ENCODE measurements around the gene HRAS.

Gene HRAS

DNA sequence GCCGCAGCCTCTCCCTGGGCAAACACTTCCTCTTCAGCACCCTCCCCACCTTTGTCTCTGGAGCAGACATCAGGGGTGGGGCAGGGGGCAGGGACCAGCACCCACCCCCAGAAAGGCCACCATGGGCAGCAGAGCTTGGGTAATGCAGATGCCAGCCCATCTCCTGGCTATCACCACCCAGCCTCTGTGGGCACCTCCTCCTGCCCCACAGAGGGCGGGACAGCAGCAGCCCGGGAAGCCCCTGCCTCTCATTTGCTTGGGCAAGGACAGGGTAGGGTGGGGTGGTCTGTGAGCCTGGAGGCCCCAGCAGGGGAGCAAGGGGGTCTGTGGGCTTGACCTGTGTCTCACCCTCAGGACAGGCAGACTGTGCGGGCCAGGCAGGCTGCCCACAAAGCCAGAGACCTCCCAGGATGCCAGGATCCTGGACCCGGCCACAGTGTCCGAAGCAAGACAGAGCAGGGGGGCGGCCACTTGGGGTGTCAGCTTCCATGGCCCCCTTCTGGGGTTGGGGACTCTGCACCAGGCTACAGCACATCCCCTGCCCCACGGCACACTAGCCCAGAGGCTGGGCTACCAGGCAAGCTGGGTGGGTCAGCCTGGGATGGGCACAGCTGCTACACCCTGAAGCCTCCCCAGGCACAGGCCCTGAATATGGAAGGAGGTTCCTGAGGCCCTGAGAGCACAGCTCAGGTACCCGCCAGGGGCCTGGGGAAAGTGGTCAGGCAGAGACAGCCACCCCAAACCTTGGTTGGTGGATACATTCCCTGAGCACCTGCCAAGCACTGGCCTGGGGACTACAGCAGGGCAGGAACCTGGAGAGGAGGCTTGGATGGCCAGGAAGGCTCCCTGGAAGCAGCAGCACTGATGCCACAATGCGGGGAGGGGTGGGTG, 32.8 kb downstream of the HRAS start:
- no peak overlapping the region for H3K4me3 ChIP-seq (ENCODE audit: low read length)
- no peak for DNase-seq (ENCODE audit: low read depth, low spot score)

DNA sequence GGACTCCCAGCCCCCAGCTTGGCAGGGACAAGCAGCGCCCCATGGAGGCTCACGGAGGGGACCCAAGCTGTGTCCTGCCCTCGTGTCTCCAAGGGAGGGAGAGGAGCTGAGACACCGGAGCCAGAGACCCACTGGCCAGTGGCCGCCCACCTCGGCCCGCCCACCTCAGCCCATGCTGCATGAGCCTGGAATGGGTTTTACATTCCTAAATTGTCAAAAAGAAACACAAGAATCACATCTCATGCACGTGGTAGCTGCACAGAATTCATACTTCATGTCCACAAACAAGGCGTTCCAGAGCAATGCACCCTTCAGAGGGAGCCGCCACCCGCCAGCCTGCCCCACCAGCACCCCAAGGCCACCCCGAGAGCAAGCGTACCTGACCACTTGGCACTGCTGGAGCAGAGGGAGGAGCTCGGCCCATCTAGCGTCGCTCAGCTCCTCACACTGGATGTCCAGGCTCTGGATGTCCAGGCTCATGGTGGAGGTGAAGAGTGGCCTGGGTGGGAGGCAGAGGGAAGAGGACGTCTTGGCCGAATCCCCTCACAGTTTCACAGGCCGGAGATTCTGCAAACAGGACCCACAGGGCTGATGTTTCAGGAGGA, 33.6 kb downstream of the HRAS start:
- DNase-seq (ENCODE audit: low read depth, low spot score): no peak
- no peak overlapping the region for H3K4me3 ChIP-seq (ENCODE audit: low read length)

DNA sequence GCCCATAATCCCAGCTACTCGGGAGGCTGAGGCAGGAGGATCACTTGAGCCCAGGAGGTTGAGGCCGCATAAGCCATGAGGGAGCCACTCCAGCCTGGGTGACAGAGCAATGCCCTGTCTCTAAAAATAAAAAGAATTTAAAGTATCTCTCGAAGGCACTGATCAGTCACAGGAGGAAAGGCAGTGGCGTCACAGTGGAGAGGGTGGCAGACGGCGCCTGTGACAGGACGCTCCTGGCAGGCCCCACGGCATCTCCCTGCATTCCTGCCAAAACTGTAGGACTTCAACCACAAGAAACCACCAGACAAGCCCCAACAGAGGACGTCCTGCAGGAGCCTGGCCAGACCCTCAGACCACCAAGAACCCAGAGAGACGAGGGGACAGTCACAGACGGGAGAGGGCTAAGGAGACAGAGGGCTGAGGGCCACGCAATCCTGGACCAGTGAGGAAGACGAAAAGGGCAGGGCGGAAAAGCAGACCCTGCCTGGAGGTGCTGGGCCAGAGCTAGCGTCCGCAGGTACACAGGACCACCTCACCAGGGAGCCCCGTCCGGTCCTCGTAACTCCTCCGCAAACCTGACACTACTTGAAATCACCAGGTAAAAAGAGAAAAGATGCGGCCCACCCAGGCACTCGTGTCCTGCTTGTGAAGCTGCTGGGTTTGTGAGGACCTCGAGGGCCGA, 34.2 kb downstream of the HRAS start:
- no peak overlapping the region for H3K4me3 ChIP-seq (ENCODE audit: low read length)
- DNase-seq (ENCODE audit: low read depth, low spot score): no peak

DNA sequence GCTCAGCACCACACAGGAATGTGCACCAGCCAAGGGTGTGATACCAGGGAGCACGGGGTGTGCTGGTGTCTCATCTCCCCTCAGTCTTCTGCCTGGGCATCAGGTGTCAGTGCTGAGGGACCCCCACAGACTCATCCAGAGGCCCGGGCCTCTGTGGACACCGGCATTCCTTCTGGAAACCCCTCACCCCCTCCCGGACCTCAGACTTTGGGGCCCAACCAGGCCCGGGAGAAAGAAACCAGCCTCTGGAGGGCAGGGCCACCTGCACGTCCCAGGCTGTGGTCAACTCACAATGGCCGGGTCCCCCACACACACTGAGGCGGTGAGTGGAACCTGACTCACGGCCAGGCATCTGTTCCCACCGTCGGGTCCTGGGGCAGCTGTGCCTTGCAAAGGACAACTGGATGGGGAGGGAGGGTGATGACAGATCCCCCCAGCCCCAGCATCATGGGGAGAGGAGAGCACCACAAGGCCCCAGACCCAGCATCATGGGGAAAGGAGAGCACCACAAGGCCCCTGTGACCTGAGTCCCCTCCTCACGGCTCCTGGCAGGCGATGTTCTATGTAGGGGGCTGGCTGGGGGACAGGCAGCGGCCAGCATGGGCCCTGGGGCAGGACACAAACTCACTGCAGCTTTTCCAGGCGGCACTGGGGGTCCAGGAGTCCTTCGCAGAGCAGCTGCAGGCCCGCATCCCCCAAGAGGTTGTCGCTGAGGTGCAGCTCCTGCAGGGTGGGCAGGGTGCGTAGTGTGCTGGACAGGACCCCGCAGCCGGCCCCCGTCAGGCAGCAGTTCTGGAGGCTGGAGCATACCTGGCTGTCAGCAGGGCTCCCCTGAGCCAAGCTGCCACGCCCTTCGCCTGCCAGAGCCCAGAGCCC, 35.9 kb downstream of the HRAS start:
- no peak for DNase-seq (ENCODE audit: low read depth, low spot score)
- H3K4me3 ChIP-seq (ENCODE audit: low read length): no peak overlapping the region

DNA sequence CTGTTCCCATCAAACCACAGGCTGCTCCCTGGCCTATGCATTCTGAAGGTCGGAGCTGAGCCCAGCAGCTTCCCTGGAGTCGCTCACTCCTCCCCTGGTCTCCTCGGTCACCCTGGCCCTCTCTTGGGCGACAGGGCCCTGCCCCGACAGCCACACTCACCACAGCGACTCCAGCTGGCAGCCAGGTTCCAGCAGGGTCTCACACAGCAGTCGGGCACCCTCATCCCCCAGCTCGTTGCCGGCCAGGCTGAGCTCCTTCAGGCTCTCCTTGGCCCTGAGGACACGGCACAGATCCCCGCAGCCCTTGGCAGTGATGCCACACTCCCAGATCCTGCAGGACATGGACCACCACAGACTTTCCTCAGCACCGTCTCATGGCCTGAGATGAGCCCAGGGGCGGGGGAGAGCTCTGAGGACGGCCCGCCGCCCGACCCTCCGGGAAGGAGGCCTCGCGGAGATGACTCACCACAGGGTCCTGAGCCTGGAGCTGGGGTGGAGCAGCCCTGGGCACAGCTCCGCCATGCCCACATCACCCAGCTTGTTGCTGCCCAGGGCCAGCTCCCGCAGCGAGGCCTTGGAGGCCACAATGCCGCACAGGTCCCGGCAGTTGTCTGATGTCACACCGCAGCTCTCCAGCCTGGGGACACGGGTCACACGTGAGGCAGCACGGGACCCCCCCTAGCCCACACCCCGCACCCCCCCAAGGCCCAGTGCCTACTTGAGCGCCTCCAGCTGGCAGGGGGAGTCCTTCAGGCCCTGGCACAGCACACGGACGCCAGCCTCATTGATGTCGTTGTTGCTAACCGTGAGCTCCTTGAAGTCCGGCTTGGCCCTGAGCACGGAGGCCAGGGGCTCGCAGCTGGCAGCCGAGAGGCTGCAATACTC, 36.8 kb downstream of the HRAS start:
- H3K4me3 ChIP-seq (ENCODE audit: low read length): no peak overlapping the region
- no peak for DNase-seq (ENCODE audit: low read depth, low spot score)

DNA sequence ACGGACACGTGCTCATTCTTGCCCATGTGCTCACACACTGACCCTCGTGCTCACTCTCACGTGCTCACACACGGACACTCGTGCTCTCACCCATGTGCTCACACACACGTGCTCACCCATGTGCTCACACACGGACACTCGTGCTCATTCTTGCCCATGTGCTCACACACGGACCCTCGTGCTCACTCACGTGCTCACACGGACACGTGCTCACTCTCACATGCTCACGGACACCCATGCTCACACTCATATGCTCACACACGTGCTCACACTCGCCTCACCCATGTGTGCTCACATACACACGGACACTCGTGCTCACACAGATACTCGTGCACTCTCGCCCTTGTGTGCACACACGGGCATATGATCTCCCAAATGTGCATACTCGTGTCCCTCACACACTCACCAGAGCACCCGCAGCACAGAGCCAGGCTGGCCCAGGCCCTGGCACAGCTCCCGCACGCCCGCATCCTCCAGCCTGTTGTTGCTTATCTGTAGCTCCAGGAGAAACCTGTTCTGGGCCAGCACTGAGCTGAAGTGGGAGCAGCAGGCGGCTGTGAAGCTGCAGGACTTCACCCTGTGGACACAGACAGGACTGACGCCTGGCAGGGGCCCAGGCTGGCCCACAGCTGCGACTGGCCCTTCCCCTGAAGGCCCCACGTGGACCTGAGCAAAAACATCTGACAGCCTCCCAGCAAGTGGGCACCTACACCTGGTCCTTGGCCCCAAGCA, 37.6 kb downstream of the HRAS start:
- H3K4me3 ChIP-seq (ENCODE audit: low read length): no peak overlapping the region
- DNase-seq (ENCODE audit: low read depth, low spot score): no peak

DNA sequence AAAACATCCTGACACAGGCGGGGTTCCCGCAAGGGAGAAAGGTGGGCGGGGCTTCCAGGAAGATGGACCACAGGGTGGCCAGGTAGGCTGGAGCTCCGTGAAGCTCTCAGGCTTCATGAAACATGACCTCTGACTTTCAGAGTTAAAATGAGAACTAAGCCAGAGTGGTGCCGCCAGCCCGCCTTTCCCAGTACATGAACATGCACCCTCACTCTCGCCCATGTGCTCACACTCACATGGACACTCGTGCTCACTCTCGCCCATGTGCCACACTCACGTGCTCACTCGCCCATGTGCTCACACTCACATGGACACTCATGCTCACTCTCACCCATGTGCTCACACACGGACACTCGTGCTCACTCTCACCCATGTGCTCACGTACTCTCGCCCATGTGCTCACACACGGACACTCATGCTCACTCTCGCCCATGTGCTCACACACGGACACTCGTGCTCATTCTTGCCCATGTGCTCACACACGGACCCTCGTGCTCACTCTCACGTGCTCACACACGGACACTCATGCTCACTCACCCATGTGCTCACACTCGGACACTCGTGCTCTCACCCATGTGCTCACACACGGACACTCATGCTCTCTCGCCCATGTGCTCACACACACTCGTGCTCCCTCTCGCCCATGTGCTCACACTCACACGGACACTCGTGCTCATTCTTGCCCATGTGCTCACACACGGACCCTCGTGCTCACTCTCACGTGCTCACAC, 38.4 kb downstream of the HRAS start:
- no peak overlapping the region for H3K4me3 ChIP-seq (ENCODE audit: low read length)
- DNase-seq (ENCODE audit: low read depth, low spot score): no peak

DNA sequence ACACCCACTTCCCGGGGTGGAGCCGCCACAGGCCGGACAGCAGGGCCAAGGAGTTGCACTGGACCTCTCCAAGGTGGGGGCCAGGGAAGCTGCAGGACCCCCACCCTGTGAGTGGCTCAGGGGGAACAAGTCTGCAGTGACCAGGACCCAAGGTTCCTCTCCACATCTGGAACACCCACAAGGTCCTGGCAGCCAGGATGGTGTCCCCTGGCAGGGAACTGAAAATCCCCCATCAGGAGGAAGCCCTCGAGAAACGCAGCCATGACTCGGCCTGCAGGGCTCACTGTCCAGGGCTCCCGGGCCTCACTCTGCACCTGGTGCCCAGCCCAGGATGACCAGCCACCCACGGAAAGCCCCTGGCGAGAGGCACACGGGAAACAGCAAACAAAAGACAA, 39.8 kb downstream of the HRAS start:
- no peak for DNase-seq (ENCODE audit: low read depth, low spot score)
- no peak overlapping the region for H3K4me3 ChIP-seq (ENCODE audit: low read length)

DNA sequence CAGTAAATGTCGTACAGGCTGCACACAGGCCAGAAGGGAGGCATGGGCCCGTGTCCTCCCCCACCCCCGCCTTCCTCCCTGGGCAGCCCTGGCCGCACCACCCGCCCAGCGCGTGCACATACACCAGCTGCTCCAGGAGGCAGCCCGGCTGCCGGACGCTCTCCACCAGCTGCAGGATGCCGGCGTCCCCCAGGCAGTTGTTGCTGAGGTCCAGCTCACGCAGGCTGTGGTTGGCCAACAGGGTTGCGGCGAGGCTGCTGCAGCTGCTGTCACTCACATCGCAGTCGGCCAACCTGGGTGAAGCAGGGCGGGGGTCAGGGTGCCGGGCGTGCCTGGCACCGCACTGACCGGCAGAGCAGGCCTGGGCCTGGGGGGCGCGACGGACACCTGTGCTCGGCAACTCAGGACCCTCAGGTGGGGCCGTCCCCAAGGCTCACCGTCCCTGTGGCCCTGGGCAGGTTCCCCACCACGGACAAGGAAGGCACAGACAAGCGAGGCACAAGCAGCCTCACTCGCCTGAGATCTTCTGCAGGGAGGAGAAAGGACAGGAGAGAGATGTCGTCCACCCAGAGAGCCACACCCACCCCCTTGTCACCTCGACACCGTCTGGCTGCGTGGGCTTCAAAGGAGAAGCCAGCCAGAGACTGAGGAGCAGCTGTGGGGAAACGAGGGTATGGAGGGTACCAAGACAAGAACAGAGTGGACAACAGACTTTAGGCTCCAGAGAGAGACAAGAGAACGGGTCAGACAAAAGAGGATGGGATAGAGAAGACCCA, 40.4 kb downstream of the HRAS start:
- DNase-seq (ENCODE audit: low read depth, low spot score): no peak
- no peak overlapping the region for H3K4me3 ChIP-seq (ENCODE audit: low read length)

DNA sequence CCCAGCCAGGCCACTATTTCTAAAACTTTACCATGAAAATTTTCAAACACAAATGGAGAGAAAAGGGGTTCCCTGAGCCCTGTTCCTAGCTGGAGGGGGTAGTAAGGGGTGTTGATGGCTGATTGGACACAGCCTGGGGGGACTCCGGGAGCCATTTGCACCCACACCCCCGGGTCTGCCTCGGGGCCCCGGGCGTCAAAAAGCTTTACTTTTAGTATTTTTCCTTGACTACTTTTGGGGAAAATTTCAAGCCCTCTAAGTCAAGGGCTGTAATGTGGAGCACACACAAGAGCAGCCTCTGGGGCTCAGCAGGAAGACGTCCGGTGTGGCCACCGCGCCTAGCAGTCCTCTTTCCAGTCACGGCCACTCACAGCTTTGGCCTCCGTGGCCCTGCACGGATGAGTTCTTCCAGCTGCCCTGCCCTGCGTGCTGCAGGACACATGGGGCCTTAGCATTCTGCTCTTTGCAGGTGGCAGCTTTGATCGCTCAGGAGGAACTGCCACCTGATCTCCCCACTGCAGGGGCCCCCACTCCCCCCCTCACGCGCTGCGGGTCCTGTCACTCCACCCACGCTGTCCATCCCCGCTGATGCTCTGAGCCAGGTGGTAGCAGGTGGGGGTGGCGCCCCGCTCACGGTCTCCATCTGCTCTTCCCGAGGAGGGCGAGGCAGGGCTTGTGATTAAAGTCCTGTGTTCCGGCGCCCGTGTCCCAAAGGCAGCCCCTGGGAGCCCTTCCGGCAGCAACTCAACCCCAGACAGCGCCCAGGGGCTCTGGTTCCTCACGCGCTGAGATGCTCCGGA, 42.7 kb downstream of the HRAS start:
- DNase-seq (ENCODE audit: low read depth, low spot score): no peak

DNA sequence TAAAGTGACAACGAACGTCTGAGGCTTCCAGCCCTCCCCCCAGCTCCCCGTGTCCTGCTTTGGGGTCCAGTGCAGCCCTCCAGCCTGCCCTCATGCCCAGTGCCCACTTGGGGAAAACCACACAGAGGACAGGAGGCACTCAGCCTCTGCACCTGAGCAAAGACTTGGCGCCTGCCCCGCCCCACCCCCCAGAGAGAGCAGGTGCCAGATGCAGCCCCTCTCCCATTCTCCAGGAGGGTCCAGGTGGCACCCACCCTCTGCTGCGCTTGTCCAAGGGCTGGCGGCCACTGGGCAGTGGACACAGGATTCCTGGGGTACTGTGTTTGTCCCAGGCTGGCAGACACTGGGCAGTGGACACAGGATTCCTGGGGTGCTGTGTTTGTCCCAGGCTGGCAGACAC, 44.0 kb downstream of the HRAS start:
- no peak overlapping the region for H3K4me3 ChIP-seq (ENCODE audit: low read length)
- DNase-seq (ENCODE audit: low read depth, low spot score): no peak

More for the DNA sequence above, 42.7 kb downstream of the HRAS start:
- H3K4me3 ChIP-seq (ENCODE audit: low read length): no peak overlapping the region

DNA sequence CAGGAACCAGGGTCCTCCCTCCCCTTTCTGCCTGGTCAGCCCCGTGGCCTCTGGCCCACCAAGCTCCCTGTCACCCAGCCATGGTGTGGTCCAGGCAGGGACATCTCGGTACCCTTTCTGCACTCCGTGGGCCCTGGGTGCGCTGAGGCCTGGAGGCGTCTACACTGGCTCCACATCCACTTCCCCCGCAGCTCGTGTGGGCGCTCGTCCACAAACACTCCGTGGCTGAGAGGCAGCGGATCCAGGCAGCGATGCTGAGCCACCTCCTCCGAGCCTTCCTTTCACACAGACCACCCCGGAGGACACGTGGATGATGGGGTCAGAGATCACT, 44.5 kb downstream of the HRAS start:
- DNase-seq (ENCODE audit: low read depth, low spot score): no peak
- H3K4me3 ChIP-seq (ENCODE audit: low read length): no peak overlapping the region

DNA sequence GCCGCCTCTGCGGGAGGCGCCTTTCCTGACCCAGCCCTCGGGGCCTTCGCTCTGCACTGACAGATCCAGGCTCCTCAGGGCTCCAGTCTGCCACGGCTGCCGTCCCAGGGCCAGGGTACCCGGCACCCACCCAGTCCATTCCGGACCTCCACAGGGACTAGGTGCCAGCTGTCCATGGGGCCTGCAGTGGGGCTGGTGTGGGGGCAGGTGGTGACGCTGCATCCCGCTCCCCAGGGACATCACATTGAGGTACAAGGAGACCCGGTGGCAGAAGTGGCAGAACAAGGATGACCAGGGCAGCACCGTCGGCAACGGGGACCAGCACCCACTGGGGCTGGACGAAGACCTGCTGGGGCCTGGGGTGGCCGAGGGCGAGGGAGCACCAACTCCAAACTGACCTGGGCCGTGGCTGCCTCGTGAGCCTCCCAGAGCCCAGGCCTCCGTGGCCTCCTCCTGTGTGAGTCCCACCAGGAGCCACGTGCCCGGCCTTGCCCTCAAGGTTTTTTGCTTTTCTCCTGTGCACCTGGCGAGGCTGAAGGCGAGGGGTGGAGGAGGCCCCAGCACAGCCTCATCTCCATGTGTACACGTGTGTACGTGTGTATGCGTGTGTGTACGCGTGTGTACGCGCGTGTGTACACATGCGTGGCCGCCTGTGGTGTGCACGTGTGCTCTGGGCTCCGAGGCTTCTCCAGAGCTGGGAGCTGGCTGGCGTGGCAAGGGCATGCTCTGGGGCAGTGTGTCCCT, 45.0 kb downstream of the HRAS start:
- DNase-seq (ENCODE audit: low read depth, low spot score): no peak
- H3K4me3 ChIP-seq (ENCODE audit: low read length): no peak overlapping the region

DNA sequence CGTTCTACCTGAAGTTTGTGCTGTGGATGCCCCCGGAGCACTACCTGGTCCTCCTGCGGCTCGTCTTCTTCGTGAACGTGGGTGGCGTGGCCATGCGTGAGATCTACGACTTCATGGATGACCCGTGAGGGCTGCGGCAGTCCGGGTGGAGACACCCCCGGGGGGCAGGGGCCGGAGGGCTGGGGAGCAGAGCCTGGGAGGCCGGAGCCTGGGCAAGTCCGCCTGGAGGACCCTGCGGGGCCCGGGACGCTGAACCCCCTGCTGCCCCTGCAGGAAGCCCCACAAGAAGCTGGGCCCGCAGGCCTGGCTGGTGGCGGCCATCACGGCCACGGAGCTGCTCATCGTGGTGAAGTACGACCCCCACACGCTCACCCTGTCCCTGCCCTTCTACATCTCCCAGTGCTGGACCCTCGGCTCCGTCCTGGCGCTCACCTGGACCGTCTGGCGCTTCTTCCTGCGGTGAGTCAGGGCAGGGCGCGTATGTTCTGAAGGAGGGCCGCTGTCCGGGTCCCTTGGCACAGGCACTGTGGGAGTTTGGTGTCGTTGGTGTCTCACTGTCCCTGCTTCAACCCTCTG, 45.7 kb downstream of the HRAS start:
- H3K4me3 ChIP-seq (ENCODE audit: low read length): no peak overlapping the region
- DNase-seq (ENCODE audit: low read depth, low spot score): no peak

DNA sequence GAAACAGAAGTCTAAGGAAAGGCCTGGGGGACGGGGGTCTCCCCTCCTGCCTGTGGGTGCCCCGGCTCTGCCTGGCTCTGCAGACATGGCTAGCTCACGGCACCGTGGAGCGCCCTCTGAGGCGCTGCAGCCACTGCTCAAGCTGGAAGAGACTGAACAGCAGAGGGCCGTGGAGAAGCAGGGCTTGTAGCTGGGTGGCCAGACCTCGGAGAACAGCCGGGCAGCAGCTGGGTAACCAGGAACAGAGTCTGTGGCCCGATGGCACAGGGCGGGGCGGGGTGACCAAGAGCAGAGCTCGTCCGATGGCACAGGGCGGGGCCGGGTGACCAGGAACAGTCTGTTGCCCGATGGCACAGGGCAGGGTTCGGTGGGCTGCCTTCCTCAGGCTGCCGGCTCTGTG, 46.4 kb downstream of the HRAS start:
- DNase-seq (ENCODE audit: low read depth, low spot score): no peak
- H3K4me3 ChIP-seq (ENCODE audit: low read length): no peak overlapping the region

Measured in Jurkat, Clone E6-1 (cell line).